DMS153 (cell line): Measurements from ENCODE around the gene PLXNB2.
"Not testable (repeated sequence)": the region's sequence is repeated elsewhere in the genome, so short reads cannot be mapped to it uniquely, and the experiment has no call there.

ENCODE experiments used
- DNase-seq: peaks from one replicate; lab custom pipeline; 2025; lab: John Stamatoyannopoulos, UW

The PLXNB2 gene, protein sequence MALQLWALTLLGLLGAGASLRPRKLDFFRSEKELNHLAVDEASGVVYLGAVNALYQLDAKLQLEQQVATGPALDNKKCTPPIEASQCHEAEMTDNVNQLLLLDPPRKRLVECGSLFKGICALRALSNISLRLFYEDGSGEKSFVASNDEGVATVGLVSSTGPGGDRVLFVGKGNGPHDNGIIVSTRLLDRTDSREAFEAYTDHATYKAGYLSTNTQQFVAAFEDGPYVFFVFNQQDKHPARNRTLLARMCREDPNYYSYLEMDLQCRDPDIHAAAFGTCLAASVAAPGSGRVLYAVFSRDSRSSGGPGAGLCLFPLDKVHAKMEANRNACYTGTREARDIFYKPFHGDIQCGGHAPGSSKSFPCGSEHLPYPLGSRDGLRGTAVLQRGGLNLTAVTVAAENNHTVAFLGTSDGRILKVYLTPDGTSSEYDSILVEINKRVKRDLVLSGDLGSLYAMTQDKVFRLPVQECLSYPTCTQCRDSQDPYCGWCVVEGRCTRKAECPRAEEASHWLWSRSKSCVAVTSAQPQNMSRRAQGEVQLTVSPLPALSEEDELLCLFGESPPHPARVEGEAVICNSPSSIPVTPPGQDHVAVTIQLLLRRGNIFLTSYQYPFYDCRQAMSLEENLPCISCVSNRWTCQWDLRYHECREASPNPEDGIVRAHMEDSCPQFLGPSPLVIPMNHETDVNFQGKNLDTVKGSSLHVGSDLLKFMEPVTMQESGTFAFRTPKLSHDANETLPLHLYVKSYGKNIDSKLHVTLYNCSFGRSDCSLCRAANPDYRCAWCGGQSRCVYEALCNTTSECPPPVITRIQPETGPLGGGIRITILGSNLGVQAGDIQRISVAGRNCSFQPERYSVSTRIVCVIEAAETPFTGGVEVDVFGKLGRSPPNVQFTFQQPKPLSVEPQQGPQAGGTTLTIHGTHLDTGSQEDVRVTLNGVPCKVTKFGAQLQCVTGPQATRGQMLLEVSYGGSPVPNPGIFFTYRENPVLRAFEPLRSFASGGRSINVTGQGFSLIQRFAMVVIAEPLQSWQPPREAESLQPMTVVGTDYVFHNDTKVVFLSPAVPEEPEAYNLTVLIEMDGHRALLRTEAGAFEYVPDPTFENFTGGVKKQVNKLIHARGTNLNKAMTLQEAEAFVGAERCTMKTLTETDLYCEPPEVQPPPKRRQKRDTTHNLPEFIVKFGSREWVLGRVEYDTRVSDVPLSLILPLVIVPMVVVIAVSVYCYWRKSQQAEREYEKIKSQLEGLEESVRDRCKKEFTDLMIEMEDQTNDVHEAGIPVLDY (N-terminal part only)

DNA sequence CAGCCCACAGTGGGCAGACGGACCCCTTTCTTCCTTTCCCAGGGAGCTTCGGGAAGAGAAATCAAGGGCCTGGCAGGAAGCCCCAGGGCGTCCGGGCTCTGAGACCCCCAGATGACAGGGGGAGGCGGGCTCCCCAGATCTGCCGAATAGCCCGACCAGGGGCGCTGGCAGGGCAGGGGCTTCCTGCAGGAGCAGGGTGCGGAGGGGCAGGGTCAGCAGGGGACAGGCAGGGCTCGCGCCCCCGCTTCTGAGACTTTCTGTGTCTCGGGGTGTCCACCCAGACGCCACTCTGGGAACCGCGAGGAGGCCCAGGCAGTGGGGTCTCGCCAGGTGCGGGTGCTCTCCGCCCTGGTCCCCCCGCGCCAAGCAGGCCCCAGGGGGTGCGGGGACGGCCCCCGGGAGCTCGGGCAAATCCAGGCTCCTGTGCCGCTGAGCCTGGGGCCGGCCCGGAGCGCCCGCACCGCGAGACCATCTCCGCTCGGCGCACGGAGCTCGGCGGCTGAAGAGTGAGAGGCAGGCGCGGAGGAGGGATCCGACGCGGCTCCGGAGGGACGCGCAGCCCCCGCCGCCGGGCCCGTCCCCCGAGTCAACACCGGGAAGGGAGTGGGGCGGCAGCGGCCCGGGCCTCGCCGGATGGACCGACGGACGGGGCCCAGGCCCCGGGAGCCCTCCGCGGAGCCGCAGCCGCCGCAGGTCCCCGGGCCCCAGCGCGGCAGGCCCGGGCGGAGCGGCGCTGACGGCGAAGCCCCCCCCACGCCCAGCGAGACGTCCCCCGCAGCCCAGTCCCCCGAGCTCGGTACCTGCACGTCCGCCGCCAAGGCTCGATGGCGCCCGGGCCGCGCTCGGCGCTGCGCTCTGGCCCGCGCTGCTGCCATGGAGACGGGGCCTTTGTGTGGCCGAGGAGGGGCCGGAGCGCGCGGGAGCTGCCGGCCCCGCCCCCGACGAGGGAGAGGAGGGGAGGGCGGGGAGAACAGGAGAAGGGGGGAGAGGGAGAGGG lies at the start of gene PLXNB2:
TSS of gene PLXNB2 (minus strand) at position 894 of the 997 bp plus-strand sequence. CDS start 17,062 bp downstream, outside the sequence.
- peak; percentile 72 for DNase-seq

- no peak for DNase-seq
These were observed 49.8 kb upstream of the PLXNB2 start for GRCh38 chr22:50357222-50357621.

GRCh38 chr22:50356186-50356585 lies 48.7 kb upstream of the PLXNB2 start:
- DNase-seq: no peak

DNA sequence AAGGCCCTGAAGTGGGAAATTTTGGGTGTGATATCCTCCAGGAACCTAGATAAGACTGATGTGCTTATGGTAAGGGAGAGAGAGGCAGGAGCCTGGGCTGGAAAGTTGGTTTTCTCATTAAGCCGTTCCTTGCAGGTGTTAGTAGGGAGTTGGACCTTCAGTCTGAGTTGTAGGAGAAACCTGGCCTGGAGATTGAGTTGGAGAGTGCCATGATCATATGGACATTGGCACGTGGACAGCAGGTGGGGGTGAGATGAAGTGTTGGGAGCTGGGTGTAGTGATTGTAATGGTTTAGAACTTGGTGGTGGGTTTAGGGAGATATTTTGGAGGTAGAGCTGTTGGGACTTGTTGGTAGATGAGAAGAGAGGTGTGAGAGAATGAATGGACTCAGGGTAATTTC lies 40.6 kb upstream of the PLXNB2 start:
- DNase-seq: no peak

DNA sequence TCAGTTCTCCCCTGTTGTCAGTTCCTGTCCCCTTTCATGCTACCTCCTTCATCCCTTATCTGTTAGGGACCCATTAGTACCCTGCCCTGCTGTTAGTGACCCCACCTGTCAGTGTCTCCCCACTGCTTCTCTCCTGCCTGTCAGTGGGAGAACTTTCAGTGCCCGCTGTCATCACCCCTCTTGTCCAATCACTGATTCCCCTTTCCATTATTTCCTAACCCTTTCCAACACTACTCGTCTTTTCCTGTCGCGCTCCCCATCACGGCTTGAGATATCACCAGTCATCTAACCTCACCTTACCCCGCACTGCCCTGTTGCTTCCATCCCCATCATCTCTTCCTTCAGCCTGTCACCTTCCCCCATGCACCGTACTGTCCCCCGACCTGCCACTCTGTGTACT lies 39.7 kb upstream of the PLXNB2 start:
- no peak for DNase-seq

GRCh38 chr22:50346470-50346869 lies 39.0 kb upstream of the PLXNB2 start:
- DNase-seq: no peak

GRCh38 chr22:50343541-50343935 lies 36.1 kb upstream of the PLXNB2 start:
- no peak for DNase-seq

- DNase-seq: no peak
These were observed 35.5 kb upstream of the PLXNB2 start, which contains the start of gene PPP6R2 for GRCh38 chr22:50342651-50343540. TSS of gene PPP6R2 (plus strand) at chr22:50343327. CDS start at chr22:50393909, 50,582 bp downstream.

DNA sequence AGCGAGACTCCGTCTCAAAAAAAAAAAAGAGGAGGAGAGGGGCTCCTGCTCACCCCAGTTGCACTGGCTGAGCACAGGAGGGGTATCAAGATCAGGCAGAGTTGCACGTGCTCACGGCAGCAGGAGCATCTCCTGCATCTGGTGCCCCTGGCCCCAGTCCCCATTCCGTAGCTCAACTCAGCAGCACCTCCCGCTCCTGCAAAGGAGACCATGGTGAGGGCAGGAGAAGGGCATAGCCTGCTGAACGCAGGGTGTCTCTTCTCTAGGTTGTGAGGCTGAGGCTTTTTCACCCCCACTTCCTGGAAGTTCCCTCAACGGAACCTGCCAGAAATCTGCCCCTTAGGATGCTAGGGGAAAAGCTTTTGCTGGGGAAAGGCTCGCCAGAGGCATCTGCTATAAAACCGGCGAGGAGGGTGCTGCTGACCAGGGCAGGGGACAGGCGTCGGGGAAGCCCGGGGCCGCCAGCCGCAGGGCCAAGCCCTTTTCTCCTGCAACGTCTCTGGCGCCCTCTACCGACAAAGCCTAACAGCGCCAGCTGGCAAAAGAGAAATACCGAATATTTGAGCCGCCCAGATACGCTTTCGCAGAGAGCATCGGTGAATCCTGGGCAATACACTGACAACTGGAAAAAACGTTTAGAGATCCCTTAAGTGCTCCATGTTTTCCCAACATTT lies 34.7 kb upstream of the PLXNB2 start:
- DNase-seq: peak; percentile 76

GRCh38 chr22:50339945-50340879 lies 32.8 kb upstream of the PLXNB2 start:
- DNase-seq: no peak

GRCh38 chr22:50338860-50339462 lies 31.5 kb upstream of the PLXNB2 start:
- no peak for DNase-seq

GRCh38 chr22:50338042-50338573 lies 30.7 kb upstream of the PLXNB2 start:
- no peak for DNase-seq

- no peak for DNase-seq
These were observed 30.0 kb upstream of the PLXNB2 start for GRCh38 chr22:50337262-50338041.

DNA sequence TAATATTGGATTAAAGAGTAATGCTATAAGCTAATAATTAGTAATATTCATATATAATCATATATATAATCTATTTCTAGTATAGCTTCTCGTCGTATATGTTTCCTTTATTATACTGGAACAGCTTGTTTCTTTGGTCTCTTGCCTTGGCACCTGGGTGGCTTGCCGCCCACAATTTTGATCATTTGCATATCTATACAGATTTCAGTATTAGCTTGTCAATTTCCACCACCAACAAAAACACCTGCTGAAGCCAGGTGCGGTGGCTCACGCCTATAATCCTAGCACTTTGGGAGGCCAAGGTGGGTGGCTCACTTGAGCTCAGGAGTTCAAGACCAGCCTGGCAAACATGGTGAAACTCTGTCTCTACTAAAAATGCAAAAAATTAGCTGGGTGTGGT lies 27.0 kb upstream of the PLXNB2 start:
- not testable (repeated sequence) for DNase-seq

DNA sequence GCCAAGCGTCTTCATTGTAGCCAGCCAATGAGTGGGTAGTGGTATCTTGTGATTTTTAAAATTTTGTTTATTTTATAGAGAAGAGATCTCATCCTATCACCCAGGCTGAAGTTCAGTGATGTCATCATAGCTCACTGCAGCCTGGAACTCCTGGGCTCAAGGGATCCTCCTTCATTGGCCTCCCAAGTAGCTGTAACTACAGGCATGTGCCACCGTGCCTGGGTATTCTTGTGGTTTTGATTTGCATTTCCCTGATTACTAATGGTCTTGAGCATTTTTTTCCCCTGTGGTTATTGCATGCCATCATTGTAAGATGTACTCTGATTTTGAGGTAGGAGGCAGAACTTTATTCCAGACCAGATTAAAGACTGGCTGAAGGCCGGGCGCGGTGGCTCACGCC lies 21.8 kb upstream of the PLXNB2 start:
- no peak for DNase-seq

DNA sequence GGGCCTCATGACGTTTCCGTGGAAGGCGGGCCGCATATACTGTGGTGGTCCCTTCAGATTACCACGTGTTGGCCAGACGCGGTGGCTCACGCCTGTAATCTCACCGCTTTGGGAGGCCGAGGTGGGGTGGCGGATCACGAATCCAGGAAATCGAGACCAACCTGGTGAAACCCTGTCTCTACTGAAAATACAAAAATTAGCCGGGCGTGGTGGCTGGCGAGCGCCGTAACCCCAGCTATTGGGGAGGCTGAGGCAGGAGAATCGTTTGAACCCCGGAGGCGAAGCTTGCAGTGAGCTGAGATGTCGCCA lies 20.2 kb upstream of the PLXNB2 start:
- DNase-seq: no peak
